HL-60 (cell line): ENCODE data around the gene TBX4.
"Not testable (repeated sequence)": the region's sequence is repeated elsewhere in the genome, so short reads cannot be mapped to it uniquely, and the experiment has no call there.

Experiments used
- DNase-seq, 2 experiments: peaks; one replicate each; pipeline ENCODE4 v3.0.0-alpha.2; 2010 to 2020; ENCODE audit warnings: low read depth in 1 of 2, low spot score in 1 of 2
- H3K27ac ChIP-seq: fragments of 250-450 bp; sonication (Bioruptor Pico); replicated peaks from 2 replicates; pipeline ENCODE4 v1.5.1; 2020; ENCODE audit warnings: mild to moderate bottlenecking, moderate library complexity
- H3K27me3 ChIP-seq: fragments of 250-450 bp; sonication (Bioruptor Pico); 2 replicates; pipeline ENCODE4 v1.5.1; 2021; ENCODE audit warnings: mild to moderate bottlenecking, moderate library complexity; ENCODE audit not compliant: insufficient read depth, poor library complexity, severe bottlenecking
- H3K4me3 ChIP-seq: replicated peaks from 2 replicates; pipeline ENCODE4 v1.5.1; 2011; ENCODE audit warnings: mild to moderate bottlenecking, control low read depth, low read length; ENCODE audit not compliant: insufficient read depth
- CTCF ChIP-seq: IDR thresholded peaks from one replicate; pipeline ENCODE4 v1.5.1; 2011; ENCODE audit warnings: low read length, control low read depth, inconsistent platforms; ENCODE audit not compliant: insufficient read depth
- GABPA ChIP-seq: IDR thresholded peaks from 2 replicates; pipeline ENCODE4 v1.6.1; 2012; ENCODE audit warnings: low read depth
- POLR2AphosphoS5 ChIP-seq: IDR thresholded peaks from 2 replicates; pipeline ENCODE4 v1.6.1; 2012; ENCODE audit warnings: low read depth
- REST ChIP-seq: IDR thresholded peaks from 2 replicates; pipeline ENCODE4 v1.6.1; 2012; ENCODE audit warnings: low read depth; ENCODE audit not compliant: insufficient replicate concordance
- SPI1 ChIP-seq: IDR thresholded peaks from 2 replicates; pipeline ENCODE4 v1.6.1; 2012; ENCODE audit warnings: low read depth, mild to moderate bottlenecking, borderline replicate concordance

TBX4 gene

GRCh38 chr17:61492759-61493526 is 40.7 kb downstream of the TBX4 start:
- TF ChIP-seq CTCF (no peak), POLR2AphosphoS5 (no peak), REST (no peak), GABPA (no peak), SPI1 (no peak)
- Histone ChIP-seq H3K27ac (no peak overlapping the region), H3K4me3 (no peak overlapping the region), H3K27me3 (peaks cover 8% of the 10 kb centered on the region)
- DNase-seq: no peak

- not testable (repeated sequence) for DNase-seq, H3K27me3 ChIP-seq, H3K27ac ChIP-seq, H3K4me3 ChIP-seq
Measured at GRCh38 chr17:61493830-61494324, 41.7 kb downstream of the TBX4 start.

- H3K4me3 ChIP-seq: no peak overlapping the region
- TF ChIP-seq CTCF (no peak), POLR2AphosphoS5 (no peak), REST (no peak), SPI1 (no peak), GABPA (no peak)
- no peak for DNase-seq
- no peak overlapping the region for H3K27ac ChIP-seq
- H3K27me3 ChIP-seq: peaks cover 8% of the 10 kb centered on the region
Measured at GRCh38 chr17:61494325-61495160, 42.3 kb downstream of the TBX4 start.

- DNase-seq: no peak
- Histone ChIP-seq H3K27ac (no peak overlapping the region), H3K27me3 (peaks cover 8% of the 10 kb centered on the region), H3K4me3 (peak overlapping the region; percentile 21; the same call in 1 of the 2 replicates)
- TF ChIP-seq SPI1 (no peak), REST (no peak), CTCF (no peak), POLR2AphosphoS5 (no peak), GABPA (no peak)
Measured at GRCh38 chr17:61495161-61495857, 43.1 kb downstream of the TBX4 start.
